Right atrium auricular region (tissue), 2 donors: Measurements from ENCODE around the gene MED12L. TPM values are rescaled to one million over a fixed set of nuclear protein-coding genes. Genes with fewer than 3 reads are reported as not detected.

Experiments used
- DNase-seq: peaks from one replicate; pipeline ENCODE4 v3.0.0-alpha.2; 2019; ENCODE audit warnings: low spot score
- H3K27ac ChIP-seq, 2 donors: fragments of 200-600 bp; sonication (generic); 1 replicate in 1 of 2; 2 replicates in 1 of 2; pipeline ENCODE4 v1.5.1; 2016 to 2019
- H3K27me3 ChIP-seq, 2 donors: fragments of 200-600 bp; sonication (generic); one replicate each; pipeline versions ENCODE4 v1.5.1 to v1.6.0; 2017 to 2019
- H3K36me3 ChIP-seq: fragments of 200-600 bp; sonication (generic); one replicate; pipeline ENCODE4 v1.5.1; 2016
- H3K4me1 ChIP-seq, 2 donors: fragments of 200-600 bp; sonication (generic); one replicate each; pipeline versions ENCODE4 v1.5.1 to v1.6.0; 2017 to 2019
- H3K4me3 ChIP-seq, 2 donors: fragments of 200-600 bp; sonication (generic); 1 replicate in 1 of 2; 2 replicates in 1 of 2; pipeline ENCODE4 v1.5.1; 2017 to 2019; ENCODE audit warnings: mild to moderate bottlenecking in 1 of 2, moderate library complexity in 1 of 2
- H3K9me3 ChIP-seq, 2 donors: fragments of 200-600 bp; sonication (generic); one replicate each; pipeline ENCODE4 v1.5.1; 2019
- total RNA-seq, 2 donors: library from RNA; depleted of rRNA; stranded (reverse); fragments of >200 nt; gene quantifications; one replicate each; pipeline ENCODE4 v1.1.0, GENCODE V29; 2016
- TF ChIP-seq, protein P1 (sequence below), 2 donors: fragments of 200-600 bp; sonication (generic); IDR thresholded peaks; one replicate each; pipeline ENCODE4 v1.5.1; 2019; ENCODE audit warnings: antibody characterized with exemption in 2 of 2

The MED12L gene
- total RNA-seq, 2 donors from 2014 or later = 0.07 to 0.35 TPM

DNA sequence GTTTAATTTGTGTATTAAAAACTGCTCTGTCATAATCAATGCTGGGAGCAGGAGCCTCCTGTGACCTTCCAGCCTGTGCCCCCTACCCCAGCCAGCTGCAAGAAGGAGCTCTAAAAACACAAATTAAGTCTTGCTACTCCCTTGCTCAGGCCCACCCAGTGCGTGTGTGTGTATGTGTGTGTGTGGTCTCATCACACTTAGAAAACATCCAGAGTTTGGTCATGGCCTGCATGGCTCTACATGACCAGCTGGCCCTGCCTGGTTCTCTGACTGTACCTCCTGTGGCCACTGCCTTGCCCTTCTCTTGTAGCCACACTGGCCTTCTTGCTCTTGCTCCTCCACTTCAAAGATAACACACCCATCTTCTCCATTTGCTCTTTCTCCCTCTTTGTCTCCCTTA is 179.1 kb downstream of the MED12L start:
- TF ChIP-seq, protein P1, sequence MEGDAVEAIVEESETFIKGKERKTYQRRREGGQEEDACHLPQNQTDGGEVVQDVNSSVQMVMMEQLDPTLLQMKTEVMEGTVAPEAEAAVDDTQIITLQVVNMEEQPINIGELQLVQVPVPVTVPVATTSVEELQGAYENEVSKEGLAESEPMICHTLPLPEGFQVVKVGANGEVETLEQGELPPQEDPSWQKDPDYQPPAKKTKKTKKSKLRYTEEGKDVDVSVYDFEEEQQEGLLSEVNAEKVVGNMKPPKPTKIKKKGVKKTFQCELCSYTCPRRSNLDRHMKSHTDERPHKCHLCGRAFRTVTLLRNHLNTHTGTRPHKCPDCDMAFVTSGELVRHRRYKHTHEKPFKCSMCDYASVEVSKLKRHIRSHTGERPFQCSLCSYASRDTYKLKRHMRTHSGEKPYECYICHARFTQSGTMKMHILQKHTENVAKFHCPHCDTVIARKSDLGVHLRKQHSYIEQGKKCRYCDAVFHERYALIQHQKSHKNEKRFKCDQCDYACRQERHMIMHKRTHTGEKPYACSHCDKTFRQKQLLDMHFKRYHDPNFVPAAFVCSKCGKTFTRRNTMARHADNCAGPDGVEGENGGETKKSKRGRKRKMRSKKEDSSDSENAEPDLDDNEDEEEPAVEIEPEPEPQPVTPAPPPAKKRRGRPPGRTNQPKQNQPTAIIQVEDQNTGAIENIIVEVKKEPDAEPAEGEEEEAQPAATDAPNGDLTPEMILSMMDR (IDR thresholded peaks at IDR 0.05) = no peak
- Histone ChIP-seq H3K27me3 (no peaks in the 10 kb centered on the region), H3K27ac (no peak overlapping the region), H3K36me3 (no peaks in the 10 kb centered on the region), H3K4me3 (no peak overlapping the region), H3K9me3 (no peaks in the 10 kb centered on the region), H3K4me1 (no peaks in the 10 kb centered on the region)
- DNase-seq = no peak

DNA sequence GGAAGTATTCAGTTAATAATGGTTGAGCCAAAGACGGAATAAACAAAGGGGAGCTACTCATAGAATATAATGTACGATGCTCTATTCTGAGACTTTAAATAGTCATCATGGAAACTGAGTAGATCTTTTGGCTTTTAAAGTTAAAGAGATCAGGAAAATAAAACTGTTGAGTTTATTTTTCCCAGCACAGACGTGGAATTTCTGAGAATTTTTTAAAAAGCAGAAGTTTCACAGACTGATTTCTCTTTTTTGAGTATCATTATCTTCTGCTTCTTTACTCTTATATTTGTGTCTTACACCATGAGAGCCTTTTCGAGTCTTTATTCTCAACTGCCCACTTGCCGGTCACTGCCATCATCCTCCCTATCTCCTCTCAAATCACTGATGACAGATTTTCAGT is 179.7 kb downstream of the MED12L start:
- Histone ChIP-seq H3K4me1 (no peaks in the 10 kb centered on the region), H3K27me3 (no peaks in the 10 kb centered on the region), H3K27ac (peak overlapping the region in 1 of 2 donors; percentile 23), H3K36me3 (no peaks in the 10 kb centered on the region), H3K4me3 (no peak overlapping the region), H3K9me3 (no peaks in the 10 kb centered on the region)
- no peak for DNase-seq
- TF ChIP-seq, protein P1 (IDR thresholded peaks at IDR 0.05) = no peak

DNA sequence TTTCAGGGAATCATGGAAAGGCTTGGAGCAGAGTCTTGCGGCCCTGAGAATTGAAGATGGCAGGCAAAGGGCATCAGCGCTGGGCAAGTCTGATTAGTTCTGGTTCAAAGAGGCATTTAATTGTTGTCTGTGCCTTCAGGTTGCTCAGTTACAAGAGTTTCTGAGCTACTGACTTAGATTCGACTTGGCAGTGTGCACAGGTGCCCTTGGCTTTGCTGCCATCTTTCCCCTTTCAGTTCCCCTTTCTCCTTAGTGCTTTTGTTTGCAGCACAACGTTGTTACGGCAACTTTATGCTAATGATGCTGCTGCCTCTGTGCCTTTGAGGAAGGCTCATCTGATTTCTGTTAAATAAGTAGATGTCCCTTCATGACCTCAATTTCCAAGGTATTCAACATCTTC is 180.4 kb downstream of the MED12L start:
- no peak for DNase-seq
- Histone ChIP-seq H3K9me3 (no peaks in the 10 kb centered on the region), H3K36me3 (no peaks in the 10 kb centered on the region), H3K27ac (peak overlapping the region in 1 of 2 donors; percentile 23), H3K4me1 (no peaks in the 10 kb centered on the region), H3K4me3 (no peak overlapping the region), H3K27me3 (no peaks in the 10 kb centered on the region)
- TF ChIP-seq, protein P1 (IDR thresholded peaks at IDR 0.05) = no peak

DNA sequence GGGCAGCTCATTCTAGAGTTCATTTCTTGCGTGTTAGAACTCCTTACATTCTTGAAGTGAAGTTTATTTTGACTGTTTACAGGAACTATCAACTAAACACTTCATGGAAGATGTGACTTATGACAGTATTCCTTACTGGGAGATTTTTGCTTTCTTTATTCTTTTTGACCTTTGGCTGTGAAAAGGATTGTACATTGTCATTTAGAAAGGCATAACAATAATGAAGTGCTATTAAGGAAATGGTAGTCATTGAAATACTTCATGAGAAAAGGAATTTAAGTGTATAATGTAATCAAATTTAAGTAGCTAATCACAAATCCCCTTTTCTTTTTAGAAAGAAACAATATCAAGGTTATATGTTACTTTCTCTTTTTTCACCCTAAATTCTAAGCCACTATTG is 181.6 kb downstream of the MED12L start:
- H3K4me3 ChIP-seq = no peak overlapping the region

DNA sequence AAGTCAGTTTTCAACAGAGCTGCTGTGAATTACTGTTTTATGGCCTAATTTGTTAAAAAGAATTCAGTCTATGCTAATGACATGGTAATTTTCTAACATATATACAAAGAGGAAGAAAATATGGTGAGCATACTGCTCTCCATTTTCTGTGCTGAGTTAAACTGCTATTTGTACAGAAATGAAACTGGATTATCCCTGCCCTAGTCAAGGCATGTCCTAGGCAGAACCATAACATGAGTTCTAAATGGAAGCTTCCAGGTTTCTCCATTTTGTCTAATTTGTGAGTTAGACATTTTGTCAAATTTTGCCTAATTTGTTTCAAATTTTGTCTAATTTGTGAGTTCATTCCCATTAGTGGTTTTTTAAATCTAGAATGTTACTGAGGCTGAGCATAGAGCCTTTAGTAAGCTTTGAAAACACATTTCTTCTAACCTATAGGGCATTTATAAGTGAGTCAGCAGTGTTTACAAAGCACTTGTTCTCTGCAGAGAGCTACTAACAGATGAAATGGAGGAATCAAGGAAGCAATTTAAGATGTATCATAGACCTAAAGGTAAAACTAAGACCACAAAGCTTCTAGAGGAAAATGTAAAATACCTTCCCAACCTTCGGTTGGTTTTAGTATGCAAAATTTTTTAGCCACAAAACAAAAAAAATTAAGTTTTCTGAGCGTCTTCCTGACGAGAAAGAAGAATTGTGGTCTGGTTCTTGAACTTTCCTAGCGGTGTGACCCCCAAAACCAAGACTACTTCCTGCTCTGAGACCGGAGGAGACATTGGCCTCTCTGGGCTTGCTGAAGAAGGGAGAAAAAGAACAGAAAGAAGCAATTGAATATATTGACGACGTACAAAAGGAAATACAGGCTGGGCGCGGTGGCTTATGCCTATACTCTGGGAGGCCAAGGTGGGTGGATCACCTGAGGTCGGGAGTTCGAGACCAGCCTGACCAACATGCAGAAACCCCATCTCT is 183.1 kb downstream of the MED12L start:
- H3K27ac ChIP-seq = no peak overlapping the region
- DNase-seq = no peak
- TF ChIP-seq, protein P1 (IDR thresholded peaks at IDR 0.05) = no peak

More for the DNA sequence above, 181.6 kb downstream of the MED12L start:
- Histone ChIP-seq H3K4me1 (no peaks in the 10 kb centered on the region), H3K27ac (peak overlapping the region in 1 of 2 donors; percentile 16), H3K36me3 (no peaks in the 10 kb centered on the region), H3K9me3 (no peaks in the 10 kb centered on the region), H3K27me3 (no peaks in the 10 kb centered on the region)
- no peak for DNase-seq
- TF ChIP-seq, protein P1 (IDR thresholded peaks at IDR 0.05) = no peak

More for the DNA sequence above, 183.1 kb downstream of the MED12L start:
- no peaks in the 10 kb centered on the region for H3K9me3 ChIP-seq
- no peaks in the 10 kb centered on the region for H3K27me3 ChIP-seq
- H3K36me3 ChIP-seq = no peaks in the 10 kb centered on the region
- no peak overlapping the region for H3K4me3 ChIP-seq
- no peaks in the 10 kb centered on the region for H3K4me1 ChIP-seq
